ENCODE results near the gene MESD. TPM values are rescaled to one million over a fixed set of nuclear protein-coding genes. Genes with fewer than 3 reads are reported as not detected.
A peak's percentile ranks its signal among the peaks of the same experiment; 100 is the strongest.

Gene MESD
- total RNA-seq, 1 experiment from 2014 or later, result 21.9 TPM

GRCh38 chr15:81008312-81008711 lies 18.7 kb upstream of the MESD start:
- Histone ChIP-seq H3F3A (ENCODE audit: insufficient read depth, low read depth) (no peaks in the 10 kb centered on the region; the same call in 1 of the 2 replicates), H3K9me3 (ENCODE audit: insufficient read depth, low read depth) (no peaks in the 10 kb centered on the region), H3K27me3 (ENCODE audit: insufficient read depth, low read depth) (no peaks in the 10 kb centered on the region), H3K4me1 (replicated peaks; ENCODE audit: insufficient read depth) (peaks cover 13% of the 10 kb centered on the region), H3K79me2 (ENCODE audit: low read depth) (peaks cover 64% of the 10 kb centered on the region), H3K27ac (no peak overlapping the region), H3K4me2 (no peak overlapping the region), H3K4me3 (no peak overlapping the region), H4K20me1 (ENCODE audit: insufficient read depth) (peaks cover 14% of the 10 kb centered on the region), H3K36me3 (ENCODE audit: low read depth) (no peaks in the 10 kb centered on the region), H3K9me2 (ENCODE audit: insufficient read depth) (no peaks in the 10 kb centered on the region), H2AFZ (no peak overlapping the region)
- intact Hi-C loops (cut with micrococcal nuclease; ENCODE audit: unreplicated experiment), result no loop called here
- TF ChIP-seq CTCF (conservative IDR thresholded peaks at IDR 0.05), result no peak
- ChIA-PET POLR2A (ENCODE audit: unreplicated experiment) (no interaction called here), CTCF (no interaction called here)
- no TSS peak for BruUV-seq (replicated peaks)
- peak in 1 of 2 experiments; percentile 44 for DNase-seq

GRCh38 chr15:81007428-81008064 lies 17.9 kb upstream of the MESD start:
- no peaks in the 10 kb centered on the region for H3K9me2 ChIP-seq (ENCODE audit: insufficient read depth)
- H3F3A ChIP-seq (ENCODE audit: insufficient read depth, low read depth), result no peaks in the 10 kb centered on the region; the same call in 1 of the 2 replicates
- peaks cover 71% of the 10 kb centered on the region for H3K79me2 ChIP-seq (ENCODE audit: low read depth)
- DNase-seq, result no peak
- H3K4me1 ChIP-seq (replicated peaks; ENCODE audit: insufficient read depth), result peaks cover 13% of the 10 kb centered on the region
- no peak overlapping the region for H3K4me3 ChIP-seq
- POLR2A ChIA-PET (ENCODE audit: unreplicated experiment), result no interaction called here
- CTCF ChIA-PET, result interaction anchor here (0.6 kb wide), 1 partner anchor 26 kb away, joined by 3 read pairs; no protein-coding TSS in a partner anchor
- no peak overlapping the region for H3K27ac ChIP-seq
- H3K36me3 ChIP-seq (ENCODE audit: low read depth), result no peaks in the 10 kb centered on the region
- no peak overlapping the region for H2AFZ ChIP-seq
- no peak for TF ChIP-seq EZH2 (IDR thresholded peaks at IDR 0.05; ENCODE audit: low read depth)
- no peak for TF ChIP-seq CTCF (conservative IDR thresholded peaks at IDR 0.05)
- no peaks in the 10 kb centered on the region for H3K27me3 ChIP-seq (ENCODE audit: insufficient read depth, low read depth)
- H4K20me1 ChIP-seq (ENCODE audit: insufficient read depth), result peaks cover 10% of the 10 kb centered on the region
- no peaks in the 10 kb centered on the region for H3K9me3 ChIP-seq (ENCODE audit: insufficient read depth, low read depth)
- intact Hi-C loops (cut with micrococcal nuclease; ENCODE audit: unreplicated experiment), result no loop called here
- BruUV-seq (replicated peaks), result no TSS peak
- H3K4me2 ChIP-seq, result no peak overlapping the region

GRCh38 chr15:81006124-81006523 lies 16.5 kb upstream of the MESD start:
- CTCF ChIA-PET, result no interaction called here
- H3K36me3 ChIP-seq (ENCODE audit: low read depth), result no peaks in the 10 kb centered on the region
- no peaks in the 10 kb centered on the region; the same call in 1 of the 2 replicates for H3F3A ChIP-seq (ENCODE audit: insufficient read depth, low read depth)
- peaks cover 82% of the 10 kb centered on the region for H3K79me2 ChIP-seq (ENCODE audit: low read depth)
- H3K4me2 ChIP-seq, result no peak overlapping the region
- H2AFZ ChIP-seq, result no peak overlapping the region
- H4K20me1 ChIP-seq (ENCODE audit: insufficient read depth), result peaks cover 8% of the 10 kb centered on the region
- no peak overlapping the region for H3K27ac ChIP-seq
- TF ChIP-seq CTCF (conservative IDR thresholded peaks at IDR 0.05) (no peak), EZH2 (IDR thresholded peaks at IDR 0.05; ENCODE audit: low read depth) (no peak)
- no peaks in the 10 kb centered on the region for H3K9me2 ChIP-seq (ENCODE audit: insufficient read depth)
- POLR2A ChIA-PET (ENCODE audit: unreplicated experiment), result no interaction called here
- no peak overlapping the region for H3K4me3 ChIP-seq
- intact Hi-C loops (cut with micrococcal nuclease; ENCODE audit: unreplicated experiment), result no loop called here
- peaks cover 13% of the 10 kb centered on the region for H3K4me1 ChIP-seq (replicated peaks; ENCODE audit: insufficient read depth)
- no peaks in the 10 kb centered on the region for H3K27me3 ChIP-seq (ENCODE audit: insufficient read depth, low read depth)
- H3K9me3 ChIP-seq (ENCODE audit: insufficient read depth, low read depth), result no peaks in the 10 kb centered on the region
- BruUV-seq (replicated peaks), result no TSS peak
- DNase-seq, result no peak

Data from PC-9 (cell line).